Activated naive CD4-positive, alpha-beta T cell treated with anti-CD3 and anti-CD28 coated beads, Interleukin-2, amount 50 U/mL, for 24 hours (primary cell): ENCODE data around the gene TTC6.

Experiments used
- H3K27ac Mint-ChIP-seq: one replicate; pipeline ENCODE4 v1.8.0; 2021; ENCODE audit warnings: mild to moderate bottlenecking, mixed read lengths
- H3K27me3 Mint-ChIP-seq: one replicate; pipeline ENCODE4 v1.8.0; 2021; ENCODE audit warnings: mixed read lengths
- H3K36me3 Mint-ChIP-seq: one replicate; pipeline ENCODE4 v1.8.0; 2021; ENCODE audit warnings: mixed read lengths
- H3K4me1 Mint-ChIP-seq: one replicate; pipeline ENCODE4 v1.8.0; 2021; ENCODE audit warnings: mixed read lengths
- H3K4me3 Mint-ChIP-seq: one replicate; pipeline ENCODE4 v1.8.0; 2021; ENCODE audit warnings: mild to moderate bottlenecking, mixed read lengths
- H3K9me3 Mint-ChIP-seq: one replicate; pipeline ENCODE4 v1.8.0; 2021; ENCODE audit warnings: mixed read lengths

Gene TTC6

GRCh38 chr14:37622231-37622923 is 26.9 kb downstream of the TTC6 start:
- Mint-ChIP-seq H3K36me3 (no peaks in the 10 kb centered on the region), H3K27me3 (peaks cover 13% of the 10 kb centered on the region), H3K27ac (no peak overlapping the region), H3K4me1 (no peaks in the 10 kb centered on the region), H3K4me3 (no peak overlapping the region), H3K9me3 (no peaks in the 10 kb centered on the region)

DNA sequence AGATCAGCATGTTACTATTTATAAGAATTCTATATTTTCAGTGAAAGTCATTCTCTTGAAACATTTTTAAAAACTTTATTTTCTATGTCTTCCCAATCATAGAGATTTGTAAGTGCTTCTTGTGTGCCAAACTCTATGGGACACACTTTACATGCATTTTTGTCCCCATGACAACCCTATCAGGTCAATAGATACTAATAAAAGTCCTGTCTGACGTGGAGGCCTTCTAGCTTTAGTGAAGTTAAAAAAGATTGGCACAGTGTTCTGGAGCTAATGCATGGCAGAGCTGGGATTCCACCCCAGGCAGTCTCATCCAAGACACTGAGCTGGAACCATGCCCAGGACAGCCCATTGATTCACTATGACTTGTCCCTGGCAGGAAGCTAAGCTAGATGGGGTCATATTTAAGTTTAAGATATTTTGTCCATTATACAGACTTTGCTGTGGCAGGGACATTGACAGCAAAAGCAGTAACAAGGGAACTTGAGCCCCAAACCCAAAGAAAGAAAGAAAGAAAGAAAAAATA is 28.1 kb downstream of the TTC6 start:
- H3K4me1 Mint-ChIP-seq = no peaks in the 10 kb centered on the region
- H3K4me3 Mint-ChIP-seq = no peak overlapping the region
- H3K36me3 Mint-ChIP-seq = no peaks in the 10 kb centered on the region
- H3K27ac Mint-ChIP-seq = no peak overlapping the region
- H3K27me3 Mint-ChIP-seq = peaks cover 13% of the 10 kb centered on the region
- H3K9me3 Mint-ChIP-seq = no peaks in the 10 kb centered on the region

DNA sequence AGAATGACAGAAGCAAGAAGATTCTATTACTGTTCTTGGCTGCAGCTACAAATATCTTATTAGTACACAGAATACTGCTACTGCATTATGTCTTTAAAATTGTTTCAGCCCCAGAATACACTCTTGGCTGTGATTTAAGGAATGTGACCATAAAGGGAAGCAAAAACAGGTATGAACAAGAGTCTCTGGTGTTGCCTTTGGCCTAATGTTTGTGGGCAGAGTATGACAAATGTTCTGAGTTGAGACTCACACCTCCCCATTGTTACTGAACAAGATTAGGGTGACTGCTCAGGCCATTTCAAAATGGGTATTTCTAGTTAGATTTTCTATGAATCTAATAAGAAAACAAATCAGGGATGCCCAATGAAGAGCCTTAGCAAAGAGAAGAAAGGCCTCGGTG is 28.5 kb downstream of the TTC6 start:
- no peak overlapping the region for H3K27ac Mint-ChIP-seq
- H3K9me3 Mint-ChIP-seq = no peaks in the 10 kb centered on the region
- H3K4me3 Mint-ChIP-seq = no peak overlapping the region
- no peaks in the 10 kb centered on the region for H3K36me3 Mint-ChIP-seq
- H3K4me1 Mint-ChIP-seq = no peaks in the 10 kb centered on the region
- H3K27me3 Mint-ChIP-seq = peaks cover 13% of the 10 kb centered on the region

DNA sequence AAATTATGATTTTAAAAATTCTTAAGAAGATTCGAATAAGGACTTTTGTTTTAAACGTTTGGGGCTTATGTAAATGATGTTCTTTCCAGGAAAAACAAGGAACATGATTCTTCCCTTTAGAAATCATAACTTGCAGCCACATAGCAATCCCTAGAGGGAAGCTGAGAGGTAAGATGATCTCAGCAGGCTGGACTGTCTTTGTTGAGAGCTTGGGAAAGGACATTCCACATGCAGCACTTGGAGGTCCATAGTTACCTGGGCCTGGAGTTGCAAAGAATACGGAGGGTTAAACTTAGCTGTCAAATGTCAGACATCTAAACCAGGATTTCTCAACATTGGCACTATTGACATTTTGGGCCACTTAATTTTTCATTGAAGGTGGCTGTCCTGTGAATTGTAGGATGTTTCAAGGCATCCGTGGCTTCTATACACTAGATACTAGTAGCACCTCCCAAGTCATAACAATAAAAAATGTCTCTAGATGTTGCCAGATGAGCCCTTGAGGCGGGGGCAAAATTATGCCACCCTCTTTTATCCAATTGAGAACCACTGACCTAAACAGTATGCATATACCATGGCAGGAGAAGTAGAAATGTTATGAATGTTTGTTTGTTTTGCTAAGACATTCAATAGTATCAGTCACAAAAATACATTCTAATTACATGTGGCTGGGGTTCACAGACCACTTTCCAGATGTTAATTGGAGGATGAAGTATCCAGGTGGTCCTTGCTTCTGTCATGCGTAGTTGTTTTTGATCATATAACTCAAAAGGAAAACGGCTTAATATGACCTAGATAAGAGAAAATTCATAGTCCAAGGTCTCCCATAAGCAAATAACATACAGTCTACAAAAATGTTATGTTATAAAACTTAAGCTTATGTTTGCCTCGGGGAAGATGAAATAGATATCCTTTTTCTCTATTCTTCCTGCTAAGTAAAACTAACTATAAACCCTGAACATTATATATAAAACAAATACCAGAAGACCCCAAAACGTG is 30.5 kb downstream of the TTC6 start:
- Mint-ChIP-seq H3K27ac (no peak overlapping the region), H3K36me3 (no peaks in the 10 kb centered on the region), H3K4me1 (no peaks in the 10 kb centered on the region), H3K4me3 (no peak overlapping the region), H3K27me3 (peaks cover 12% of the 10 kb centered on the region), H3K9me3 (no peaks in the 10 kb centered on the region)

GRCh38 chr14:37637341-37637740 is 41.9 kb downstream of the TTC6 start:
- Mint-ChIP-seq H3K36me3 (no peaks in the 10 kb centered on the region), H3K27ac (no peak overlapping the region), H3K9me3 (no peaks in the 10 kb centered on the region), H3K27me3 (no peaks in the 10 kb centered on the region), H3K4me3 (no peak overlapping the region), H3K4me1 (no peaks in the 10 kb centered on the region)

DNA sequence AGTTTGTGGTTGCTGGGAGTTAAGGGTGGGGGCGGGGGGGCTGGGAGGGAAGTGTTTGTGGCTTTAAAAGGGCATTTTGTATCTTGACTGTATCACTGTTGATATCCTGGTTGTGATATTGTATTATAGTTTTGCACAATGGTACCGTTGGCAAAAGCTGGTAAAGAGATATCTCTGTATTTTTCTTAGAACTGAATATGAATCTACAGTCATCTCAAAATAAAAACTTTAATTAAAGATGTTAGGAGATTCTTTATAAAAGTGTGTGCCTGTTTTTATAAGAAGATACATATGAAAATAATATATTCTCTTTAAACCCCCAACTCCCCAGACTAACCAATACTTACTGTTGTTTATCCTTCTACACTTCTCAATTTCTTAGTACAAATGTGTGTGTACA is 43.2 kb downstream of the TTC6 start:
- H3K36me3 Mint-ChIP-seq = no peaks in the 10 kb centered on the region
- H3K9me3 Mint-ChIP-seq = no peaks in the 10 kb centered on the region
- no peaks in the 10 kb centered on the region for H3K27me3 Mint-ChIP-seq
- H3K4me3 Mint-ChIP-seq = no peak overlapping the region
- H3K27ac Mint-ChIP-seq = no peak overlapping the region
- H3K4me1 Mint-ChIP-seq = no peaks in the 10 kb centered on the region

DNA sequence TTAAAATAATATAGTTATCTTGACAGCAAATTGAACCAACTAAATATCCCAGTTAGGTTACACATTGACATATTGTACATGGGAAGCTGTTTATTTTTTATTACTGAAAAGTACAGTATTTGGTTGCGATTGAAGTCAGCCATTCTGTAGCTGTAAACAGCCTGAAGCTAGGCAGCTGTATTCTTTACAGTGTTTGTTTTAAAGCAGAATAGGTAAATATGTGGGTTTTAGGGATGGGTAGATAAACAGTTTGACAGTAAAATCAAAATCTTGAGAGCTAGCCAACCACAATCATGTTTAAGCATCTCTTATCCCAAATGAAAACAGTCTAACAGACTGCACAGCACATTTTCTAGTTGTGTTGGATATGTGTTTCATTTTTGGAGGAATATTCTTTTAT is 45.7 kb downstream of the TTC6 start:
- Mint-ChIP-seq H3K27me3 (no peaks in the 10 kb centered on the region), H3K27ac (no peak overlapping the region), H3K4me3 (no peak overlapping the region)

DNA sequence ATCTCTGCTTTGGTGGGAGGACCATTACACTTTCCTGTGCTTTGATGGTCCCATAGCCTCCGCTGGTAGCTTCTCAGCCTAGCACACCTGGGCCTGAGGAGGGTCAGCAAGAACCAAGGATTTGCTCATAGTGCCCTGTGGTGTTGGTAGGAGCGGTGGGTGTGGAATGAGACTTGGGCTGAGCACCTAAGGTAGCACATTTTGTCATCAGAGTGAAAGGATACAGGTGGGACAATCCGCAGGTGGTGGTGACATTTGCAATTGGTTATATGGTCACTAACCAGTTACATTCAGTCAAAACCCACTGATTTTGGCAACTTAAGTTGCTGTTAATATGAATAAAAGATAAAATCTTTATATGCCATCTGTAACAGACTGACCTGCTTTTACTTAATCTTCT is 46.7 kb downstream of the TTC6 start:
- H3K9me3 Mint-ChIP-seq = no peaks in the 10 kb centered on the region
- H3K27me3 Mint-ChIP-seq = no peaks in the 10 kb centered on the region
- no peaks in the 10 kb centered on the region for H3K36me3 Mint-ChIP-seq
- no peak overlapping the region for H3K4me3 Mint-ChIP-seq
- H3K4me1 Mint-ChIP-seq = no peaks in the 10 kb centered on the region
- H3K27ac Mint-ChIP-seq = no peak overlapping the region

More for the DNA sequence above, 45.7 kb downstream of the TTC6 start:
- Mint-ChIP-seq H3K36me3 (no peaks in the 10 kb centered on the region), H3K4me1 (no peaks in the 10 kb centered on the region), H3K9me3 (no peaks in the 10 kb centered on the region)

GRCh38 chr14:37643701-37644100 is 48.3 kb downstream of the TTC6 start:
- Mint-ChIP-seq H3K4me1 (no peaks in the 10 kb centered on the region), H3K9me3 (no peaks in the 10 kb centered on the region), H3K27me3 (no peaks in the 10 kb centered on the region), H3K4me3 (no peak overlapping the region), H3K36me3 (no peaks in the 10 kb centered on the region), H3K27ac (no peak overlapping the region)
